ENCODE results near the gene NUCKS1.

The NUCKS1 gene

GRCh38 chr1:205706601-205707502 lies 43.1 kb downstream of the NUCKS1 start:
- Histone ChIP-seq H3K9me3 (ENCODE audit: insufficient read depth, low read length) (no peaks in the 10 kb centered on the region), H3K4me3 (ENCODE audit: insufficient read length, low read depth) (no peak overlapping the region), H3K9ac (ENCODE audit: insufficient read length, low read depth) (no peak overlapping the region), H3K4me1 (ENCODE audit: insufficient read depth, insufficient read length) (peaks cover under 1% of the 10 kb centered on the region), H3K27me3 (ENCODE audit: insufficient read depth, insufficient read length) (no peaks in the 10 kb centered on the region), H3K36me3 (ENCODE audit: insufficient read depth, insufficient read length, low read length) (peaks cover 49% of the 10 kb centered on the region)
- TF ChIP-seq SUZ12 (IDR thresholded peaks at IDR 0.05; ENCODE audit: extremely low read depth, insufficient read depth, insufficient read length) = no peak
- no peak for TF ChIP-seq YY1 (IDR thresholded peaks at IDR 0.05; ENCODE audit: insufficient read depth, insufficient read length)
- no peak for TF ChIP-seq ZNF274 (IDR thresholded peaks at IDR 0.05; ENCODE audit: low read depth, low read length)
- DNase-seq (ENCODE audit: low read depth, low spot score) = no peak

- no peak overlapping the region for H3K4me3 ChIP-seq (ENCODE audit: insufficient read length, low read depth)
- peaks cover 10% of the 10 kb centered on the region for H3K4me1 ChIP-seq (ENCODE audit: insufficient read depth, insufficient read length)
- no peak for TF ChIP-seq YY1 (IDR thresholded peaks at IDR 0.05; ENCODE audit: insufficient read depth, insufficient read length)
- TF ChIP-seq SUZ12 (IDR thresholded peaks at IDR 0.05; ENCODE audit: extremely low read depth, insufficient read depth, insufficient read length) = no peak
- TF ChIP-seq ZNF274 (IDR thresholded peaks at IDR 0.05; ENCODE audit: low read depth, low read length) = no peak
- no peak for DNase-seq (ENCODE audit: low read depth, low spot score)
- no peaks in the 10 kb centered on the region for H3K9me3 ChIP-seq (ENCODE audit: insufficient read depth, low read length)
- no peaks in the 10 kb centered on the region for H3K27me3 ChIP-seq (ENCODE audit: insufficient read depth, insufficient read length)
- H3K36me3 ChIP-seq (ENCODE audit: insufficient read depth, insufficient read length, low read length) = peaks cover 32% of the 10 kb centered on the region
- H3K9ac ChIP-seq (ENCODE audit: insufficient read length, low read depth) = no peak overlapping the region
These were observed 45.1 kb downstream of the NUCKS1 start for GRCh38 chr1:205704903-205705302.

- Histone ChIP-seq H3K36me3 (ENCODE audit: insufficient read depth, insufficient read length, low read length) (peaks cover 19% of the 10 kb centered on the region), H3K9ac (ENCODE audit: insufficient read length, low read depth) (no peak overlapping the region), H3K4me1 (ENCODE audit: insufficient read depth, insufficient read length) (peaks cover 14% of the 10 kb centered on the region), H3K27me3 (ENCODE audit: insufficient read depth, insufficient read length) (no peaks in the 10 kb centered on the region), H3K4me3 (ENCODE audit: insufficient read length, low read depth) (no peak overlapping the region), H3K9me3 (ENCODE audit: insufficient read depth, low read length) (no peaks in the 10 kb centered on the region)
- TF ChIP-seq ZNF274 (IDR thresholded peaks at IDR 0.05; ENCODE audit: low read depth, low read length) (no peak), YY1 (IDR thresholded peaks at IDR 0.05; ENCODE audit: insufficient read depth, insufficient read length) (no peak), SUZ12 (IDR thresholded peaks at IDR 0.05; ENCODE audit: extremely low read depth, insufficient read depth, insufficient read length) (no peak)
- no peak for DNase-seq (ENCODE audit: low read depth, low spot score)
These were observed 46.9 kb downstream of the NUCKS1 start for GRCh38 chr1:205703072-205703471.

GRCh38 chr1:205701891-205702290 lies 48.1 kb downstream of the NUCKS1 start:
- TF ChIP-seq ZNF274 (IDR thresholded peaks at IDR 0.05; ENCODE audit: low read depth, low read length) (no peak), SUZ12 (IDR thresholded peaks at IDR 0.05; ENCODE audit: extremely low read depth, insufficient read depth, insufficient read length) (no peak), YY1 (IDR thresholded peaks at IDR 0.05; ENCODE audit: insufficient read depth, insufficient read length) (no peak)
- Histone ChIP-seq H3K36me3 (ENCODE audit: insufficient read depth, insufficient read length, low read length) (peaks cover 19% of the 10 kb centered on the region), H3K9ac (ENCODE audit: insufficient read length, low read depth) (no peak overlapping the region), H3K4me3 (ENCODE audit: insufficient read length, low read depth) (no peak overlapping the region), H3K9me3 (ENCODE audit: insufficient read depth, low read length) (no peaks in the 10 kb centered on the region), H3K27me3 (ENCODE audit: insufficient read depth, insufficient read length) (no peaks in the 10 kb centered on the region), H3K4me1 (ENCODE audit: insufficient read depth, insufficient read length) (peaks cover 18% of the 10 kb centered on the region)
- no peak for DNase-seq (ENCODE audit: low read depth, low spot score)

- Histone ChIP-seq H3K4me1 (ENCODE audit: insufficient read depth, insufficient read length) (peaks cover 18% of the 10 kb centered on the region), H3K27me3 (ENCODE audit: insufficient read depth, insufficient read length) (no peaks in the 10 kb centered on the region), H3K9me3 (ENCODE audit: insufficient read depth, low read length) (no peaks in the 10 kb centered on the region), H3K9ac (ENCODE audit: insufficient read length, low read depth) (peak overlapping the region; percentile 26), H3K4me3 (ENCODE audit: insufficient read length, low read depth) (no peak overlapping the region), H3K36me3 (ENCODE audit: insufficient read depth, insufficient read length, low read length) (peaks cover 19% of the 10 kb centered on the region)
- DNase-seq (ENCODE audit: low read depth, low spot score) = no peak
- no peak for TF ChIP-seq ZNF274 (IDR thresholded peaks at IDR 0.05; ENCODE audit: low read depth, low read length)
- no peak for TF ChIP-seq SUZ12 (IDR thresholded peaks at IDR 0.05; ENCODE audit: extremely low read depth, insufficient read depth, insufficient read length)
- TF ChIP-seq YY1 (IDR thresholded peaks at IDR 0.05; ENCODE audit: insufficient read depth, insufficient read length) = no peak
These were observed 48.6 kb downstream of the NUCKS1 start for GRCh38 chr1:205701420-205701819.

- Histone ChIP-seq H3K9me3 (ENCODE audit: insufficient read depth, low read length) (no peaks in the 10 kb centered on the region), H3K36me3 (ENCODE audit: insufficient read depth, insufficient read length, low read length) (peaks cover 19% of the 10 kb centered on the region), H3K9ac (ENCODE audit: insufficient read length, low read depth) (peak overlapping the region; percentile 26), H3K4me3 (ENCODE audit: insufficient read length, low read depth) (no peak overlapping the region), H3K4me1 (ENCODE audit: insufficient read depth, insufficient read length) (peaks cover 18% of the 10 kb centered on the region), H3K27me3 (ENCODE audit: insufficient read depth, insufficient read length) (no peaks in the 10 kb centered on the region)
- TF ChIP-seq YY1 (IDR thresholded peaks at IDR 0.05; ENCODE audit: insufficient read depth, insufficient read length) (no peak), SUZ12 (IDR thresholded peaks at IDR 0.05; ENCODE audit: extremely low read depth, insufficient read depth, insufficient read length) (no peak)
- no peak for DNase-seq (ENCODE audit: low read depth, low spot score)
These were observed 49.0 kb downstream of the NUCKS1 start for GRCh38 chr1:205700865-205701401.

DNA sequence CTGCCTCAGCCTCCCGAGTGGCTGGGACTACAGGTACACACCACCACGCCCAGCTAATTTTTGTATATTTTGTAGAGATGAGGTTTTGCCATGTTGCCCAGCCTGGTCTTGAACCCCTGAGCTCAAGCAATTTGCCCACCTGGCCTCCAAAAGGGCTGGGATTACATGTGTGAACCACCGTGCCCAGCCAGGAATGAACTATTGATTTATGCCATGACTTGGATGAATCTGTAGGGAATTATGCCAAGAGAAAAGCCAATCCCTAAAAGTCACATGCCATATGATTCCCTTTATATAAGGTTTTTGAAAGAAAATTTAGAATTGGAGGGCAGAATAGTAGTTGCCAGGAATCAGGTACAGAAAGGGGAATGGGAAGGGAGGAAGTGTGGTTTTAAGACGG lies 50.6 kb downstream of the NUCKS1 start:
- DNase-seq (ENCODE audit: low read depth, low spot score) = no peak
- H3K9me3 ChIP-seq (ENCODE audit: insufficient read depth, low read length) = no peaks in the 10 kb centered on the region
- no peak overlapping the region for H3K4me3 ChIP-seq (ENCODE audit: insufficient read length, low read depth)
- peaks cover 12% of the 10 kb centered on the region for H3K36me3 ChIP-seq (ENCODE audit: insufficient read depth, insufficient read length, low read length)
- H3K4me1 ChIP-seq (ENCODE audit: insufficient read depth, insufficient read length) = peaks cover 18% of the 10 kb centered on the region
- TF ChIP-seq SUZ12 (IDR thresholded peaks at IDR 0.05; ENCODE audit: extremely low read depth, insufficient read depth, insufficient read length) (no peak), ZNF274 (IDR thresholded peaks at IDR 0.05; ENCODE audit: low read depth, low read length) (no peak), YY1 (IDR thresholded peaks at IDR 0.05; ENCODE audit: insufficient read depth, insufficient read length) (no peak)
- no peak overlapping the region for H3K9ac ChIP-seq (ENCODE audit: insufficient read length, low read depth)
- H3K27me3 ChIP-seq (ENCODE audit: insufficient read depth, insufficient read length) = no peaks in the 10 kb centered on the region
